UCSD-AML1 (cell line): ENCODE data around the gene ZNF367.

ENCODE experiments used
- DNase-seq: peaks from one replicate; lab custom pipeline; 2025; ENCODE audit not compliant: unreplicated experiment; lab: John Stamatoyannopoulos, UW

The ZNF367 gene

GRCh38 chr9:96437454-96437853 lies 19.3 kb upstream of the ZNF367 start:
- DNase-seq: no peak

GRCh38 chr9:96436456-96437126 lies 18.4 kb upstream of the ZNF367 start:
- no peak for DNase-seq

GRCh38 chr9:96436063-96436455 lies 17.9 kb upstream of the ZNF367 start:
- no peak for DNase-seq

- no peak for DNase-seq
Observed at GRCh38 chr9:96435345-96435744, 17.2 kb upstream of the ZNF367 start.

- no peak for DNase-seq
Observed at GRCh38 chr9:96430377-96430776, 12.2 kb upstream of the ZNF367 start.

GRCh38 chr9:96429732-96430131 lies 11.6 kb upstream of the ZNF367 start:
- DNase-seq: no peak

- no peak for DNase-seq
Observed at GRCh38 chr9:96425500-96426169, 7.5 kb upstream of the ZNF367 start.

GRCh38 chr9:96423985-96424336 lies 5.8 kb upstream of the ZNF367 start:
- no peak for DNase-seq

GRCh38 chr9:96423322-96423984 lies 5.3 kb upstream of the ZNF367 start:
- no peak for DNase-seq

- DNase-seq: peak; percentile 21
Observed at GRCh38 chr9:96420468-96421219, 2.5 kb upstream of the ZNF367 start.

- no peak for DNase-seq
Observed at GRCh38 chr9:96419691-96419969, 1.5 kb upstream of the ZNF367 start.

GRCh38 chr9:96418920-96419690 lies 935 bp upstream of the ZNF367 start:
- peak; percentile 86 for DNase-seq

- no peak for DNase-seq
Observed at GRCh38 chr9:96417661-96418082, 498 bp downstream of the ZNF367 start.

- peak; percentile 88 for DNase-seq
Observed at GRCh38 chr9:96417051-96417586, 1.1 kb downstream of the ZNF367 start.

GRCh38 chr9:96413302-96414221 lies 4.6 kb downstream of the ZNF367 start:
- DNase-seq: no peak

GRCh38 chr9:96412174-96412913 lies 5.8 kb downstream of the ZNF367 start:
- DNase-seq: no peak

GRCh38 chr9:96411129-96411838 lies 6.9 kb downstream of the ZNF367 start:
- no peak for DNase-seq
